HepG2 (cell line): ENCODE results near the gene TRIO. TPM values are rescaled to one million over a fixed set of nuclear protein-coding genes. Genes with fewer than 3 reads are reported as not detected.

ENCODE experiments used
- KDM2A ChIP-seq: sonication (generic); formaldehyde crosslinking; IDR thresholded peaks from 2 replicates; pipeline ENCODE4 v1.4.0; 2020; ENCODE audit warnings: low read depth, missing genetic modification reagents, borderline replicate concordance
- NFIC ChIP-seq: IDR thresholded peaks from 2 replicates; pipeline ENCODE4 v1.6.1; 2012; ENCODE audit warnings: mild to moderate bottlenecking, low read length, inconsistent platforms
- POLR2A ChIP-seq, 2 experiments: IDR thresholded peaks; 2 replicates each; pipeline ENCODE4 v1.6.1; 2011; ENCODE audit warnings: low read depth in 2 of 2, low read length in 2 of 2, mild to moderate bottlenecking in 1 of 2, moderate library complexity in 1 of 2; ENCODE audit not compliant: insufficient read depth in 1 of 2
- UBTF ChIP-seq: sonication (generic); formaldehyde crosslinking; IDR thresholded peaks from 2 replicates; pipeline ENCODE4 v1.4.0; 2020; ENCODE audit warnings: mild to moderate bottlenecking, missing genetic modification reagents
- ZNF12 ChIP-seq: sonication (generic); formaldehyde crosslinking; IDR thresholded peaks from 2 replicates; pipeline ENCODE4 v1.5.0; 2020; ENCODE audit warnings: missing genetic modification reagents
- ZNF296 ChIP-seq: sonication (generic); formaldehyde crosslinking; conservative IDR thresholded peaks from 2 replicates; pipeline ENCODE4 v1.5.0; 2020; ENCODE audit warnings: mild to moderate bottlenecking, missing genetic modification reagents
- ZNF569 ChIP-seq: sonication (generic); formaldehyde crosslinking; IDR thresholded peaks from 2 replicates; pipeline ENCODE4 v1.5.0; 2020; ENCODE audit warnings: mild to moderate bottlenecking, missing genetic modification reagents, moderate library complexity, borderline replicate concordance
- ZNF703 ChIP-seq: sonication (generic); formaldehyde crosslinking; IDR thresholded peaks from 2 replicates; pipeline ENCODE4 v1.5.1; 2020; ENCODE audit warnings: missing genetic modification reagents, mild to moderate bottlenecking, moderate library complexity, borderline replicate concordance
- polyA plus RNA-seq, 8 experiments: library from polyadenylated mRNA; depleted of rRNA in 3 of 8; stranded (reverse) in 7 of 8; unstranded in 1 of 8; fragments of >200 nt; fragmentation: Illumina TruSeq in 4 of 8; extraction: Trizol in 4 of 8; gene quantifications; 2 replicates each; pipeline versions ENCODE4 v1.2.1 to v1.2.3, GENCODE V29; 2011 to 2016; ENCODE audit warnings: low read depth in 4 of 8, missing spikeins in 1 of 8, mixed read lengths in 1 of 8; ENCODE audit not compliant: insufficient read depth in 1 of 8
- total RNA-seq, 5 experiments: library from RNA; depleted of rRNA; stranded (reverse); fragments of >200 nt; fragmentation: Illumina TruSeq; extraction: Trizol; gene quantifications; 2 replicates each; pipeline ENCODE4 v1.2.3, GENCODE V29; 2016; ENCODE audit warnings: low read depth in 1 of 5
- TF ChIP-seq, protein P1 (sequence below): sonication (generic); formaldehyde crosslinking; IDR thresholded peaks from 2 replicates; pipeline ENCODE4 v1.4.0; 2020; ENCODE audit warnings: mild to moderate bottlenecking, missing genetic modification reagents, borderline replicate concordance
- TF ChIP-seq, protein P2 (sequence below): IDR thresholded peaks from 2 replicates; pipeline ENCODE4 v1.6.1; 2016
- TF ChIP-seq, protein P3 (sequence below): sonication (generic); formaldehyde crosslinking; IDR thresholded peaks from 2 replicates; pipeline ENCODE4 v1.5.1; 2020; ENCODE audit warnings: mild to moderate bottlenecking, missing genetic modification reagents, moderate library complexity
- TF ChIP-seq, protein P4 (sequence below): sonication (generic); formaldehyde crosslinking; IDR thresholded peaks from 2 replicates; pipeline ENCODE4 v1.5.1; 2020; ENCODE audit warnings: missing genetic modification reagents, mild to moderate bottlenecking, borderline replicate concordance
- TF ChIP-seq, protein P5 (sequence below): IDR thresholded peaks from 2 replicates; pipeline ENCODE4 v1.6.1; 2016; ENCODE audit warnings: control low read depth
- TF ChIP-seq, protein P6 (sequence below): sonication (generic); formaldehyde crosslinking; IDR thresholded peaks from 2 replicates; pipeline ENCODE4 v1.4.0; 2020; ENCODE audit warnings: missing genetic modification reagents, borderline replicate concordance

The TRIO gene
- total and polyA plus RNA-seq, 2 of the 13 experiments (the other 11 are each of a cell fraction or from before 2014, with no cell fraction given): 45.2 to 45.9 TPM

GRCh38 chr5:14213813-14214585 is 70.9 kb downstream of the TRIO start (continued):
- TF ChIP-seq UBTF (CRISPR knock-in tag) (0 out of 2 replicates have a peak, but pooled peaks have one; percentile 19), ZNF703 (CRISPR knock-in tag) (no peak), KDM2A (CRISPR knock-in tag) (no peak), ZNF296 (CRISPR knock-in tag) (no peak), ZNF12 (no peak), NFIC (no peak), POLR2A (IDR thresholded peaks at IDR 0.05; ENCODE audit: insufficient read depth in 1 of 2, low read depth in 2 of 2, low read length in 2 of 2) (no peak), ZNF569 (CRISPR knock-in tag) (no peak)
- TF ChIP-seq, protein P1, sequence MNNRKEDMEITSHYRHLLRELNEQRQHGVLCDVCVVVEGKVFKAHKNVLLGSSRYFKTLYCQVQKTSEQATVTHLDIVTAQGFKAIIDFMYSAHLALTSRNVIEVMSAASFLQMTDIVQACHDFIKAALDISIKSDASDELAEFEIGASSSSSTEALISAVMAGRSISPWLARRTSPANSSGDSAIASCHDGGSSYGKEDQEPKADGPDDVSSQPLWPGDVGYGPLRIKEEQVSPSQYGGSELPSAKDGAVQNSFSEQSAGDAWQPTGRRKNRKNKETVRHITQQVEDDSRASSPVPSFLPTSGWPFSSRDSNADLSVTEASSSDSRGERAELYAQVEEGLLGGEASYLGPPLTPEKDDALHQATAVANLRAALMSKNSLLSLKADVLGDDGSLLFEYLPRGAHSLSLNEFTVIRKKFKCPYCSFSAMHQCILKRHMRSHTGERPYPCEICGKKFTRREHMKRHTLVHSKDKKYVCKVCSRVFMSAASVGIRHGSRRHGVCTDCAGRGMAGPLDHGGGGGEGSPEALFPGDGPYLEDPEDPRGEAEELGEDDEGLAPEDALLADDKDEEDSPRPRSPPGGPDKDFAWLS (CRISPR knock-in tag): no peak
- TF ChIP-seq, protein P2, sequence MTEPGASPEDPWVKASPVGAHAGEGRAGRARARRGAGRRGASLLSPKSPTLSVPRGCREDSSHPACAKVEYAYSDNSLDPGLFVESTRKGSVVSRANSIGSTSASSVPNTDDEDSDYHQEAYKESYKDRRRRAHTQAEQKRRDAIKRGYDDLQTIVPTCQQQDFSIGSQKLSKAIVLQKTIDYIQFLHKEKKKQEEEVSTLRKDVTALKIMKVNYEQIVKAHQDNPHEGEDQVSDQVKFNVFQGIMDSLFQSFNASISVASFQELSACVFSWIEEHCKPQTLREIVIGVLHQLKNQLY (CRISPR knock-in tag): no peak
- TF ChIP-seq, protein P3, sequence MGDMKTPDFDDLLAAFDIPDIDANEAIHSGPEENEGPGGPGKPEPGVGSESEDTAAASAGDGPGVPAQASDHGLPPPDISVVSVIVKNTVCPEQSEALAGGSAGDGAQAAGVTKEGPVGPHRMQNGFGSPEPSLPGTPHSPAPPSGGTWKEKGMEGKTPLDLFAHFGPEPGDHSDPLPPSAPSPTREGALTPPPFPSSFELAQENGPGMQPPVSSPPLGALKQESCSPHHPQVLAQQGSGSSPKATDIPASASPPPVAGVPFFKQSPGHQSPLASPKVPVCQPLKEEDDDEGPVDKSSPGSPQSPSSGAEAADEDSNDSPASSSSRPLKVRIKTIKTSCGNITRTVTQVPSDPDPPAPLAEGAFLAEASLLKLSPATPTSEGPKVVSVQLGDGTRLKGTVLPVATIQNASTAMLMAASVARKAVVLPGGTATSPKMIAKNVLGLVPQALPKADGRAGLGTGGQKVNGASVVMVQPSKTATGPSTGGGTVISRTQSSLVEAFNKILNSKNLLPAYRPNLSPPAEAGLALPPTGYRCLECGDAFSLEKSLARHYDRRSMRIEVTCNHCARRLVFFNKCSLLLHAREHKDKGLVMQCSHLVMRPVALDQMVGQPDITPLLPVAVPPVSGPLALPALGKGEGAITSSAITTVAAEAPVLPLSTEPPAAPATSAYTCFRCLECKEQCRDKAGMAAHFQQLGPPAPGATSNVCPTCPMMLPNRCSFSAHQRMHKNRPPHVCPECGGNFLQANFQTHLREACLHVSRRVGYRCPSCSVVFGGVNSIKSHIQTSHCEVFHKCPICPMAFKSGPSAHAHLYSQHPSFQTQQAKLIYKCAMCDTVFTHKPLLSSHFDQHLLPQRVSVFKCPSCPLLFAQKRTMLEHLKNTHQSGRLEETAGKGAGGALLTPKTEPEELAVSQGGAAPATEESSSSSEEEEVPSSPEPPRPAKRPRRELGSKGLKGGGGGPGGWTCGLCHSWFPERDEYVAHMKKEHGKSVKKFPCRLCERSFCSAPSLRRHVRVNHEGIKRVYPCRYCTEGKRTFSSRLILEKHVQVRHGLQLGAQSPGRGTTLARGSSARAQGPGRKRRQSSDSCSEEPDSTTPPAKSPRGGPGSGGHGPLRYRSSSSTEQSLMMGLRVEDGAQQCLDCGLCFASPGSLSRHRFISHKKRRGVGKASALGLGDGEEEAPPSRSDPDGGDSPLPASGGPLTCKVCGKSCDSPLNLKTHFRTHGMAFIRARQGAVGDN (CRISPR knock-in tag): no peak
- TF ChIP-seq, protein P4, sequence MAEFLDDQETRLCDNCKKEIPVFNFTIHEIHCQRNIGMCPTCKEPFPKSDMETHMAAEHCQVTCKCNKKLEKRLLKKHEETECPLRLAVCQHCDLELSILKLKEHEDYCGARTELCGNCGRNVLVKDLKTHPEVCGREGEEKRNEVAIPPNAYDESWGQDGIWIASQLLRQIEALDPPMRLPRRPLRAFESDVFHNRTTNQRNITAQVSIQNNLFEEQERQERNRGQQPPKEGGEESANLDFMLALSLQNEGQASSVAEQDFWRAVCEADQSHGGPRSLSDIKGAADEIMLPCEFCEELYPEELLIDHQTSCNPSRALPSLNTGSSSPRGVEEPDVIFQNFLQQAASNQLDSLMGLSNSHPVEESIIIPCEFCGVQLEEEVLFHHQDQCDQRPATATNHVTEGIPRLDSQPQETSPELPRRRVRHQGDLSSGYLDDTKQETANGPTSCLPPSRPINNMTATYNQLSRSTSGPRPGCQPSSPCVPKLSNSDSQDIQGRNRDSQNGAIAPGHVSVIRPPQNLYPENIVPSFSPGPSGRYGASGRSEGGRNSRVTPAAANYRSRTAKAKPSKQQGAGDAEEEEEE: no peak
- TF ChIP-seq, protein P5, sequence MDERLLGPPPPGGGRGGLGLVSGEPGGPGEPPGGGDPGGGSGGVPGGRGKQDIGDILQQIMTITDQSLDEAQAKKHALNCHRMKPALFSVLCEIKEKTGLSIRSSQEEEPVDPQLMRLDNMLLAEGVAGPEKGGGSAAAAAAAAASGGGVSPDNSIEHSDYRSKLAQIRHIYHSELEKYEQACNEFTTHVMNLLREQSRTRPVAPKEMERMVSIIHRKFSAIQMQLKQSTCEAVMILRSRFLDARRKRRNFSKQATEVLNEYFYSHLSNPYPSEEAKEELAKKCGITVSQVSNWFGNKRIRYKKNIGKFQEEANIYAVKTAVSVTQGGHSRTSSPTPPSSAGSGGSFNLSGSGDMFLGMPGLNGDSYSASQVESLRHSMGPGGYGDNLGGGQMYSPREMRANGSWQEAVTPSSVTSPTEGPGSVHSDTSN (CRISPR knock-in tag): peak; percentile 28; the same call in 1 of the 2 replicates
- TF ChIP-seq, protein P6, sequence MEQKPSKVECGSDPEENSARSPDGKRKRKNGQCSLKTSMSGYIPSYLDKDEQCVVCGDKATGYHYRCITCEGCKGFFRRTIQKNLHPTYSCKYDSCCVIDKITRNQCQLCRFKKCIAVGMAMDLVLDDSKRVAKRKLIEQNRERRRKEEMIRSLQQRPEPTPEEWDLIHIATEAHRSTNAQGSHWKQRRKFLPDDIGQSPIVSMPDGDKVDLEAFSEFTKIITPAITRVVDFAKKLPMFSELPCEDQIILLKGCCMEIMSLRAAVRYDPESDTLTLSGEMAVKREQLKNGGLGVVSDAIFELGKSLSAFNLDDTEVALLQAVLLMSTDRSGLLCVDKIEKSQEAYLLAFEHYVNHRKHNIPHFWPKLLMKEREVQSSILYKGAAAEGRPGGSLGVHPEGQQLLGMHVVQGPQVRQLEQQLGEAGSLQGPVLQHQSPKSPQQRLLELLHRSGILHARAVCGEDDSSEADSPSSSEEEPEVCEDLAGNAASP (CRISPR knock-in tag): no peak
